Fibroblast of lung (primary cell): ENCODE results near the gene CCNK. TPM values are rescaled to one million over a fixed set of nuclear protein-coding genes. Genes with fewer than 3 reads are reported as not detected.
A peak's percentile ranks its signal among the peaks of the same experiment; 100 is the strongest.

Source experiments
- DNase-seq, 2 donors: peaks; one replicate each; pipeline versions ENCODE4 v3.0.0 to v3.0.0-alpha.2; 2010; ENCODE audit warnings: low read depth in 2 of 2
- H2AFZ ChIP-seq: 2 replicates; pipeline ENCODE4 v1.5.1; 2012; ENCODE audit warnings: low read length, control low read depth, inconsistent platforms
- H3K27ac ChIP-seq: 2 replicates; pipeline ENCODE4 v1.5.1; 2011; ENCODE audit warnings: low read length, control low read depth; ENCODE audit not compliant: insufficient read depth
- H3K27me3 ChIP-seq: 2 replicates; pipeline ENCODE4 v1.5.1; 2011; ENCODE audit warnings: mild to moderate bottlenecking, low read length; ENCODE audit not compliant: control insufficient read depth, insufficient read depth
- H3K36me3 ChIP-seq: 2 replicates; pipeline ENCODE4 v1.5.1; 2011; ENCODE audit warnings: low read length; ENCODE audit not compliant: control insufficient read depth, insufficient read depth
- H3K4me1 ChIP-seq: 2 replicates; pipeline ENCODE4 v1.5.1; 2011; ENCODE audit warnings: low read length; ENCODE audit not compliant: control insufficient read depth, insufficient read depth; ENCODE audit errors: extremely low read depth
- H3K4me2 ChIP-seq: 2 replicates; pipeline ENCODE4 v1.5.1; 2011; ENCODE audit warnings: low read length, control low read depth; ENCODE audit not compliant: insufficient read depth; ENCODE audit errors: extremely low read depth
- H3K4me3 ChIP-seq, 4 experiments: fragments of 200-600 bp in 1 of 4; sonication (generic) in 1 of 4; replicated peaks in 1 of 4; 2 replicates each; pipeline ENCODE4 v1.5.1; 2011 to 2016; ENCODE audit warnings: low read length in 4 of 4, low read depth in 3 of 4, mild to moderate bottlenecking in 3 of 4, control low read depth in 2 of 4, inconsistent platforms in 1 of 4, mixed read lengths in 1 of 4; ENCODE audit not compliant: insufficient read depth in 1 of 4; ENCODE audit errors: control extremely low read depth in 1 of 4
- H3K79me2 ChIP-seq: 2 replicates; pipeline ENCODE4 v1.5.1; 2012; ENCODE audit warnings: mild to moderate bottlenecking, low read length, inconsistent platforms; ENCODE audit not compliant: control insufficient read depth, insufficient read depth
- H3K9ac ChIP-seq: 2 replicates; pipeline ENCODE4 v1.5.1; 2011; ENCODE audit warnings: mild to moderate bottlenecking, low read length, control low read depth; ENCODE audit not compliant: insufficient read depth
- H3K9me3 ChIP-seq: 2 replicates; pipeline ENCODE4 v1.5.1; 2012; ENCODE audit warnings: low read depth, low read length; ENCODE audit not compliant: control insufficient read depth, insufficient read depth
- H4K20me1 ChIP-seq: 2 replicates; pipeline ENCODE4 v1.5.1; 2011; ENCODE audit warnings: low read length; ENCODE audit not compliant: control insufficient read depth, insufficient read depth; ENCODE audit errors: extremely low read depth
- CTCF ChIP-seq, 2 donors: IDR thresholded peaks in 1 of 2; conservative IDR thresholded peaks in 1 of 2; 1 replicate in 1 of 2; 2 replicates in 1 of 2; pipeline ENCODE4 v1.5.1; 2011 to 2012; ENCODE audit warnings: low read length in 2 of 2, control low read depth in 1 of 2, inconsistent platforms in 1 of 2, low read depth in 1 of 2, mild to moderate bottlenecking in 1 of 2
- EZH2 ChIP-seq: IDR thresholded peaks from 2 replicates; pipeline ENCODE4 v1.5.1; 2012; ENCODE audit warnings: low read length, control low read depth, mild to moderate bottlenecking; ENCODE audit errors: missing control alignments
- polyA plus RNA-seq, 2 donors: library from polyadenylated mRNA; depleted of rRNA in 1 of 2; stranded (reverse) in 1 of 2; unstranded in 1 of 2; fragments of >200 nt; gene quantifications; 2 replicates each; pipeline ENCODE4 v1.2.1, GENCODE V29; 2011 to 2012; ENCODE audit warnings: missing spikeins in 1 of 2
- total RNA-seq: library from RNA; depleted of rRNA; stranded (reverse); fragments of >200 nt; gene quantifications from 2 replicates; pipeline ENCODE4 v1.2.1, GENCODE V29; 2014

The CCNK gene
- total and polyA plus RNA-seq, 2 donors (not counting 1 experiment from before 2014, with no cell fraction given) = 7.3 to 51.0 TPM

GRCh38 chr14:99459481-99460100 lies 21.6 kb upstream of the CCNK start:
- Histone ChIP-seq H3K9ac (no peak overlapping the region), H3K4me1 (no peaks in the 10 kb centered on the region), H2AFZ (no peak overlapping the region), H3K36me3 (peaks cover 1% of the 10 kb centered on the region), H4K20me1 (no peaks in the 10 kb centered on the region), H3K9me3 (no peaks in the 10 kb centered on the region), H3K27ac (no peak overlapping the region), H3K27me3 (no peaks in the 10 kb centered on the region), H3K79me2 (no peaks in the 10 kb centered on the region), H3K4me3 (no peak overlapping the region), H3K4me2 (no peak overlapping the region)
- no peak for DNase-seq
- TF ChIP-seq EZH2 (no peak), CTCF (conservative IDR thresholded peaks at IDR 0.05 in 1 of 2, IDR thresholded peaks at IDR 0.05 in 1 of 2; ENCODE audit: low read depth in 1 of 2, low read length in 2 of 2) (no peak)

- Histone ChIP-seq H3K9ac (no peak overlapping the region), H3K79me2 (no peaks in the 10 kb centered on the region), H3K4me1 (no peaks in the 10 kb centered on the region), H3K4me2 (no peak overlapping the region), H3K27me3 (no peaks in the 10 kb centered on the region), H3K9me3 (no peaks in the 10 kb centered on the region), H4K20me1 (no peaks in the 10 kb centered on the region), H3K36me3 (peaks cover 1% of the 10 kb centered on the region), H2AFZ (no peak overlapping the region), H3K27ac (no peak overlapping the region), H3K4me3 (no peak overlapping the region)
- peak in 1 of 2 donors; percentile 39 for DNase-seq
- TF ChIP-seq EZH2 (no peak), CTCF (conservative IDR thresholded peaks at IDR 0.05 in 1 of 2, IDR thresholded peaks at IDR 0.05 in 1 of 2; ENCODE audit: low read depth in 1 of 2, low read length in 2 of 2) (no peak)
These were observed 20.4 kb upstream of the CCNK start for GRCh38 chr14:99460793-99461192.

GRCh38 chr14:99461411-99462085 lies 19.7 kb upstream of the CCNK start:
- H4K20me1 ChIP-seq = no peaks in the 10 kb centered on the region
- no peak overlapping the region for H3K4me3 ChIP-seq
- no peak overlapping the region for H3K9ac ChIP-seq
- H3K36me3 ChIP-seq = peaks cover 1% of the 10 kb centered on the region
- no peak for TF ChIP-seq CTCF (conservative IDR thresholded peaks at IDR 0.05 in 1 of 2, IDR thresholded peaks at IDR 0.05 in 1 of 2; ENCODE audit: low read depth in 1 of 2, low read length in 2 of 2)
- no peak for TF ChIP-seq EZH2
- H3K4me1 ChIP-seq = no peaks in the 10 kb centered on the region
- no peaks in the 10 kb centered on the region for H3K9me3 ChIP-seq
- H3K27ac ChIP-seq = no peak overlapping the region
- H3K27me3 ChIP-seq = no peaks in the 10 kb centered on the region
- DNase-seq = no peak
- no peak overlapping the region for H2AFZ ChIP-seq
- peaks cover 1% of the 10 kb centered on the region for H3K79me2 ChIP-seq
- H3K4me2 ChIP-seq = no peak overlapping the region
